Activated CD4-positive, alpha-beta T cell treated with anti-CD3 and anti-CD28 coated beads, Interleukin-2, amount 50 U/mL, for 1 hour (primary cell): ENCODE results near the gene DCAF12L2.
"Not testable (repeated sequence)": the region's sequence is repeated elsewhere in the genome, so short reads cannot be mapped to it uniquely, and the experiment has no call there.

Experiments used
- DNase-seq: peaks from one replicate; pipeline ENCODE4 v3.0.0-alpha.2; 2020

The DCAF12L2 gene

DNA sequence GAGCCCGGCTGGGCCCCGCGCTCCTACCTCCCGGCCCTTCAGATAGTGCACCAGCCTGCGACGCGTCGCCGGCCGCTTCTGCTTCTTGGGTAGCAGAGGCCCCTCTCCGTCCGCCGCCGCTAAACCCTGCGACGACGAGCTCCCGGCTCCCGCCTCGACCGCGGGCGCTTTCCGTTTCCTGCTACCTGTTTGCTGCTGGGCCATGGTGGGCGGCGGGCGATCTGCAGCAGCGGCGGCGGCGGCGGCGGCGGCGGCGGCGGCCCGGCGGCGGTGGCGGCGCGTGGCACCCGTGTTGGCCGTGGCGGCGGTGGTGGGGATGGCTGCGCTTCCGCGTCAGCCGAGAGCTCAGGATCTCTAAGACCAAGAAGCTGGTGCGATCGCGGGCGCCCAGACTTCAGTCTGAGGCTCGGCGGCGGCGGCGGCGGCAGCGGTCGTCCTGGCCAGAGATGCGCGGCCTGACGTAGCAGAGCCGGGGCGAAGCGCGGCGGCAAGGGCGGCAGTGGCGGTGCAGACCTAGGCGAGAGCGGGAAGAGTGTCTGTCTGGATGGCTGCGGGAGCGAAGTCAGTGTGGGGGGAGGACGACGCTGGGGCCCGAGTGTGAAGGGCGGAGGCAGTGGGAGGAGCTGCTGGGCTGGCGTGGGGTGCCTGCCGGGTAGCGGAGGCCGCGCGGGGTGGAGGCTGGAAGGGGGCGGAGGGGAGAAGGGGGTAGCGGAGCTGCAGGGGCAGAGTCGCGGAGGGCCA is at the start of gene DCAF12L2:
Gene DCAF12L2, minus strand, starts transcription at position 569 of the 741 bp plus-strand sequence. Its CDS starts 365 bp downstream, at position 204.
- no peak for DNase-seq

DNA sequence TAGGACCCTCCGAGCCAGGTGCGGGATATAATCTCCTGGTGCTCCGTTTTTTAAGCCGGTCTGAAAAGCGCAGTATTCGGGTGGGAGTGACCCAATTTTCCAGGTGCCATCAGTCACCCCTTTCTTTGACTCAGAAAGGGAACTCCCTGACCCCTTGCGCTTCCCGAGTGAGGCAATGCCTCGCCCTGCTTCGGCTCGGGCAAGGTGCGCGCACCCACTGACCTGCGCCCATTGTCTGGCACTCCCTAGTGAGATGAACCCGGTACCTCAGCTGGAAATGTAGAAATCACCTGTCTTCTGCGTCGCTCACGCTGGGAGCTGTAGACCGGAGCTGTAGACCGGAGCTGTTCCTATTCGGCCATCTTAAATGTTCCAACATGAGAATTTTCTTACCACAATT is 24.8 kb upstream of the DCAF12L2 start:
- not testable (repeated sequence) for DNase-seq

GRCh38 chrX:126177133-126177840 is 11.2 kb upstream of the DCAF12L2 start:
- no peak for DNase-seq

DNA sequence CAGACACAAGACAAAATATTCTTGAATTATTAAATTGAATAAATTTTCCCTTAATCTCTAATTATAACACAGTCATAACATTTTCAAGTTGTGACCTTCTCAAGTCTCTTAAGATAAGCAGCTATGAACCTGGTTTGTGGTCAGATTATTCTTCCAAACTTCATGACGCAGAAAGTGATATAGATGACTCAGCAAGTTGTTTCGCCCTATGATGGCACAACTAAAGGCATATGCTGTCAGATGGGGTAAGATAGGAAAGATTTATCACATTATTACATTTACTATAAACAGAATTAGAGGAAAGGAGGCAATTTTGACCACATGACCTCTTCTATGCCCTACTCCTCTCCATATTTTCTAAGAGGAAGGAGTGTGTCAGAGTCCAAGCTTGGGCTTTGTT is 4.6 kb upstream of the DCAF12L2 start:
- no peak for DNase-seq

- no peak for DNase-seq
Observed at GRCh38 chrX:126167560-126167959, 1.5 kb upstream of the DCAF12L2 start.

DNA sequence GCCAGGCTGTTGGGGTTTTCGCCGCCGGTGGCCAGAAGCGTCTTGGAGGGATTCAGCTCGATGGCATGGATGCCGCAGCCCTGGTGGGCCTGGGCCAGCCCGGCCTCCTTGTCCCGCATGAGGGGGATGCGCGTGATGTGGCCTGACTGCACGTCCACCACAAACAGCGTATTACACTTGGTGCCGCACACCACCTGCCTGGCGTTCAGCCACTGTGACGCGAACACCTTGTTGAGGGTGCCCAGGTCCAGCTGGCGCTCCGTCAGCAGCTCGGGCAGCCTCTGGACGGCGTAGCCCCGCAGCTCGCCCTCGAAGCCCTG is 728 bp downstream of the DCAF12L2 start:
- DNase-seq = no peak

GRCh38 chrX:126164689-126165400 is 1.2 kb downstream of the DCAF12L2 start:
- DNase-seq = no peak

GRCh38 chrX:126164226-126164625 is 1.9 kb downstream of the DCAF12L2 start:
- no peak for DNase-seq

- no peak for DNase-seq
Observed at GRCh38 chrX:126141014-126141413, 25.1 kb downstream of the DCAF12L2 start.

DNA sequence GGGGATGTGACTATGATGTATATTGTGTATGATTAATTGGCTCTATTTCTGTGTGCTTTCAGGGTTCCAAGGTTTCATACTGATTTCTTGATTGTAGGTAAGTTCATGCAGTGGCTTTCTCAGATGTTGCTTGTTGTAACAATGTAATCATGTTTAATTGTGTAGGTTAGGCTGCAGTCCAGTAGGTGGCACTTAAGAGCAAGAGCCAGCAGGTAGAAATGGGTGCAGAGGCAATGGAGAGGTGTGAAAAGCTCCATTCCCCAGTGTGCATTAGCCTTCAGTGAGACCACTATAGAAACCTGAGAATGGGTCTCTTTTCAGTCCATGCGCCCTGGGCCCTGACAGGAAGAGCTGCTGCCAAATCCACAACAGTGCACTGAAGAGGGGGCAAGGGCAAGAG is 28.2 kb downstream of the DCAF12L2 start:
- no peak for DNase-seq

- DNase-seq = no peak
Observed at GRCh38 chrX:126124721-126125120, 41.4 kb downstream of the DCAF12L2 start.
